SU-DHL-6 (cell line): Measurements from ENCODE around the gene ATF3.

Experiments
- H2AFZ ChIP-seq: fragments of 200-600 bp; sonication (generic); 2 replicates; pipeline ENCODE4 v1.6.1; 2014; ENCODE audit warnings: low read depth, mild to moderate bottlenecking, moderate library complexity, mixed read lengths, antibody characterized with exemption, low read length; ENCODE audit not compliant: severe bottlenecking
- H3F3A ChIP-seq: fragments of 200-600 bp; shearing (Covaris generic); 2 replicates; pipeline ENCODE4 v1.6.0; 2016; ENCODE audit warnings: antibody characterized with exemption, mild to moderate bottlenecking; ENCODE audit not compliant: insufficient read depth
- H3K27ac ChIP-seq: fragments of 200-600 bp; sonication (generic); 2 replicates; pipeline ENCODE4 v1.5.1; 2016; ENCODE audit warnings: low read depth, mild to moderate bottlenecking, low read length, moderate library complexity, mixed read lengths
- H3K27me3 ChIP-seq: fragments of 200-600 bp; sonication (generic), shearing (Covaris generic); 2 replicates; pipeline ENCODE4 v1.6.0; 2014; ENCODE audit warnings: mild to moderate bottlenecking, low read length
- H3K36me3 ChIP-seq: fragments of 200-600 bp; sonication (generic); 2 replicates; pipeline ENCODE4 v1.6.1; 2014; ENCODE audit warnings: mild to moderate bottlenecking, low read length, mixed read lengths
- H3K4me2 ChIP-seq: fragments of 300-600, 200-600 bp; shearing (Covaris generic), sonication (generic); 2 replicates; pipeline ENCODE4 v1.6.0; 2014; ENCODE audit warnings: low read length, low read depth, mild to moderate bottlenecking; ENCODE audit not compliant: poor library complexity, severe bottlenecking
- H3K4me3 ChIP-seq: fragments of 200-600 bp; sonication (generic); 2 replicates; pipeline ENCODE4 v1.5.1; 2014; ENCODE audit warnings: antibody characterized with exemption, low read length, mild to moderate bottlenecking, mixed read lengths; ENCODE audit not compliant: insufficient read depth, poor library complexity, severe bottlenecking
- H3K79me2 ChIP-seq: fragments of 200-600 bp; sonication (generic); 2 replicates; pipeline ENCODE4 v1.6.1; 2014; ENCODE audit warnings: mild to moderate bottlenecking, low read length, moderate library complexity; ENCODE audit not compliant: insufficient read depth
- H3K9ac ChIP-seq: fragments of 200-600 bp; sonication (generic); 2 replicates; pipeline ENCODE4 v1.7.0; 2014; ENCODE audit warnings: mild to moderate bottlenecking, low read length
- H3K9me2 ChIP-seq: fragments of 200-600 bp; sonication (generic); replicated peaks from 2 replicates; pipeline ENCODE4 v1.6.1; 2014; ENCODE audit warnings: low read length; ENCODE audit not compliant: insufficient read depth
- H3K9me3 ChIP-seq: fragments of 200-600 bp; sonication (generic); 2 replicates; pipeline ENCODE4 v1.6.1; 2014; ENCODE audit warnings: low read length, mixed read lengths; ENCODE audit not compliant: insufficient read depth
- H4K20me1 ChIP-seq: fragments of 200-600 bp; sonication (generic); 2 replicates; pipeline ENCODE4 v1.6.1; 2014; ENCODE audit warnings: low read depth, mild to moderate bottlenecking, antibody characterized with exemption, low read length, moderate library complexity, mixed read lengths
- CTCF ChIP-seq: fragments of 200-600 bp; sonication (generic); IDR thresholded peaks from one replicate; pipeline ENCODE4 v1.5.1; 2017; ENCODE audit warnings: antibody characterized with exemption, mild to moderate bottlenecking, low read length, moderate library complexity; ENCODE audit not compliant: insufficient read depth, poor library complexity, severe bottlenecking
- EZH2phosphoT487 ChIP-seq: fragments of 200-600 bp; sonication (generic), shearing (Covaris generic); conservative IDR thresholded peaks from 2 replicates; pipeline ENCODE4 v1.6.1; 2018; ENCODE audit warnings: mild to moderate bottlenecking, antibody characterized with exemption, low read length, moderate library complexity, mixed read lengths

The ATF3 gene

GRCh38 chr1:212647004-212647403 is 38.4 kb downstream of the ATF3 start:
- Histone ChIP-seq H3K36me3 (no peaks in the 10 kb centered on the region), H3K9me3 (no peaks in the 10 kb centered on the region), H3K9me2 (no peaks in the 10 kb centered on the region), H3K4me3 (no peak overlapping the region), H3K79me2 (no peaks in the 10 kb centered on the region), H3F3A (no peaks in the 10 kb centered on the region), H3K4me2 (no peak overlapping the region), H4K20me1 (no peaks in the 10 kb centered on the region; the same call in 1 of the 2 replicates), H3K27me3 (no peaks in the 10 kb centered on the region), H3K9ac (no peak overlapping the region), H2AFZ (no peak overlapping the region), H3K27ac (no peak overlapping the region)
- no peak for TF ChIP-seq CTCF
- TF ChIP-seq EZH2phosphoT487, result no peak

- H3K27ac ChIP-seq, result no peak overlapping the region
- H4K20me1 ChIP-seq, result no peaks in the 10 kb centered on the region; the same call in 1 of the 2 replicates
- no peaks in the 10 kb centered on the region for H3K27me3 ChIP-seq
- no peak overlapping the region for H3K4me2 ChIP-seq
- no peak overlapping the region for H2AFZ ChIP-seq
- H3K9me3 ChIP-seq, result no peaks in the 10 kb centered on the region
- H3K9me2 ChIP-seq, result no peaks in the 10 kb centered on the region
- TF ChIP-seq EZH2phosphoT487, result no peak
- TF ChIP-seq CTCF, result no peak
- no peak overlapping the region for H3K4me3 ChIP-seq
- no peak overlapping the region for H3K9ac ChIP-seq
- no peaks in the 10 kb centered on the region for H3F3A ChIP-seq
- no peaks in the 10 kb centered on the region for H3K36me3 ChIP-seq
- no peaks in the 10 kb centered on the region for H3K79me2 ChIP-seq
These were observed 39.9 kb downstream of the ATF3 start for GRCh38 chr1:212648431-212648830.

GRCh38 chr1:212649020-212649419 is 40.5 kb downstream of the ATF3 start:
- no peaks in the 10 kb centered on the region for H3F3A ChIP-seq
- no peaks in the 10 kb centered on the region for H3K9me2 ChIP-seq
- H3K36me3 ChIP-seq, result no peaks in the 10 kb centered on the region
- no peak overlapping the region for H3K4me2 ChIP-seq
- no peaks in the 10 kb centered on the region for H3K27me3 ChIP-seq
- no peak for TF ChIP-seq CTCF
- TF ChIP-seq EZH2phosphoT487, result no peak
- H2AFZ ChIP-seq, result no peak overlapping the region
- no peak overlapping the region for H3K27ac ChIP-seq
- H4K20me1 ChIP-seq, result no peaks in the 10 kb centered on the region; the same call in 1 of the 2 replicates
- H3K79me2 ChIP-seq, result no peaks in the 10 kb centered on the region
- no peak overlapping the region for H3K9ac ChIP-seq
- H3K4me3 ChIP-seq, result no peak overlapping the region
- no peaks in the 10 kb centered on the region for H3K9me3 ChIP-seq

- H3K27ac ChIP-seq, result no peak overlapping the region
- H3K36me3 ChIP-seq, result no peaks in the 10 kb centered on the region
- no peaks in the 10 kb centered on the region for H3K27me3 ChIP-seq
- no peaks in the 10 kb centered on the region; the same call in 1 of the 2 replicates for H4K20me1 ChIP-seq
- no peaks in the 10 kb centered on the region for H3K9me2 ChIP-seq
- H2AFZ ChIP-seq, result no peak overlapping the region
- TF ChIP-seq EZH2phosphoT487, result no peak
- no peak for TF ChIP-seq CTCF
- H3K4me3 ChIP-seq, result no peak overlapping the region
- H3K4me2 ChIP-seq, result no peak overlapping the region
- no peaks in the 10 kb centered on the region for H3K9me3 ChIP-seq
- no peaks in the 10 kb centered on the region for H3K79me2 ChIP-seq
- no peak overlapping the region for H3K9ac ChIP-seq
- no peaks in the 10 kb centered on the region for H3F3A ChIP-seq
These were observed 41.7 kb downstream of the ATF3 start for GRCh38 chr1:212650228-212650627.
